HG02981 (cell line): ENCODE results near the gene HSF2.
"Not testable (repeated sequence)": the region's sequence is repeated elsewhere in the genome, so short reads cannot be mapped to it uniquely, and the experiment has no call there.

Experiments used
- ATAC-seq: cut with Tn5 transposase; IDR thresholded peaks from one replicate; pipeline ENCODE4 v1.9.1; 2021; ENCODE audit warnings: mild to moderate bottlenecking, moderate library complexity; ENCODE audit not compliant: unreplicated experiment

HSF2 gene

DNA sequence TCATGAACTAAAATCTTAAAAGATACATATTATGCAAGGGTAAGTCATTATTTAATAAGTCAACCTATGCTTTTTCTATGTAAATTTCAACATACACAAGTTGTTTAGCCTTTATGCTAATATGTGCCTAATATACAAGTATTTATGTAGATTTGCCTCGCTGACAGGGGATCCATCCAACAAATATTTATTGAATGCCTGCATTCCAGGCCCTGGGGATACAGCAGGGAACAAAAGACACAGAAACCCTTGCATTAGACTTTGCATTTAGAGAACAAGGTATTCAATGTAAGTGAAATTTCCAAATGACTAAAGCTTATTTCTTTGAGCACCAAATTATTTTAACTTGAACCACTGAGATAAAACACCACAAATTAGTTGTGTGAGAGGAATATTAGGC, 53.1 kb downstream of the HSF2 start:
- no peak for ATAC-seq

DNA sequence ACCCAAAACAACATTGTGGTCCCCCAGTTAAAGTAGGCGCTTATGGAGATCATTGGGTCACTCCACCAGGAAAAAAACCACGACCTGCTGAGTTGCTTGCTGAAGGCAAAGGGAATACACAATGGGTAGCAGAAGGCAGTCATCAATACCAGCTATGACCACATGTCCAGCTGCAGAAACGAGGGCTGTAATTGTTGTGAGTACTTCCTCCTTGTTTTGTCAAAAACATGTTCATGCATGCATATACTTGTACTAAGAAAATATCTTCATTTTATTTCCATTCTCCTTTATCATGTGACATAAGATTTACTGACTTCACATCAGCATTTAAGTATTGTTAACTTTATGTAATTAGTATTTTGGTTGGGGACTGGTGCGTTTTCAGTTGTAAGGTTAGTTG, 55.2 kb downstream of the HSF2 start:
- ATAC-seq = no peak

DNA sequence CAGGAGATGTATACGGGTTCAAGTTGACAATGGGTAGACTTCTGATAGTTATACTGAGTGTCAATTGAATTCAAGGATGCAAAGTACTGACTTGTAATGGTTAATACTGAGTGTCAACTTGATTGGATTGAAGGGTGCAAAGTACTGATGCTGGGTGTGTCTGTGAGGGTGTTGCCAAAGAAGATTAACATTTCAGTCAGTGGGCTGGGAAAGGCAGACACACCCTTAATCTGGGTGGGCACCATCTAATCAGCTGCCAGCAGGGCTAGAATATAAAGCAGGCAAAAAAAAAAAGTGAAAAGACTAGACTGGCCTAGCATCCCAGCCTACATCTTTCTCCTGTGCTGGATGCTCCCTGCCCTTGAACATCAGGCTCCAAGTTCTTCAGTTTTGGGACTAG, 55.7 kb downstream of the HSF2 start:
- not testable (repeated sequence) for ATAC-seq

GRCh38 chr6:122458087-122458486, 58.6 kb downstream of the HSF2 start:
- no peak for ATAC-seq

DNA sequence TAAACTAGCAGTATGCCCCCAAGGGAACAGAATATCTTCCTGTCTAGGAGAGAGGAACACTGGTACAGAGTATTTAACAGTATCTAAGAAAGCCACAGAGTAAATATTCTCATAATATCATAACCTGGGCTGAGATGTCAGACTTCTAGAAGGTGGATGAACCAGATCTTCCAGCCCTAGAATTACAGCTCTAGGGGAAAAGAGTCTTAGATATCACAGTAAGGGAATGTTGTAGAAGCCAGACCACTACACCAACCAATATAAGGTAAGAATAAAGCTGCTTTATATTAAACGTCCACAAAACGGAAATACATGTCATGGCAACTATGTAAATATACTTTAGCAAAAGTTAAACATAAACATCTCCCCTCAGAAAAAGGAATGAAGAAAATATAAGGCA, 59.8 kb downstream of the HSF2 start:
- no peak for ATAC-seq

DNA sequence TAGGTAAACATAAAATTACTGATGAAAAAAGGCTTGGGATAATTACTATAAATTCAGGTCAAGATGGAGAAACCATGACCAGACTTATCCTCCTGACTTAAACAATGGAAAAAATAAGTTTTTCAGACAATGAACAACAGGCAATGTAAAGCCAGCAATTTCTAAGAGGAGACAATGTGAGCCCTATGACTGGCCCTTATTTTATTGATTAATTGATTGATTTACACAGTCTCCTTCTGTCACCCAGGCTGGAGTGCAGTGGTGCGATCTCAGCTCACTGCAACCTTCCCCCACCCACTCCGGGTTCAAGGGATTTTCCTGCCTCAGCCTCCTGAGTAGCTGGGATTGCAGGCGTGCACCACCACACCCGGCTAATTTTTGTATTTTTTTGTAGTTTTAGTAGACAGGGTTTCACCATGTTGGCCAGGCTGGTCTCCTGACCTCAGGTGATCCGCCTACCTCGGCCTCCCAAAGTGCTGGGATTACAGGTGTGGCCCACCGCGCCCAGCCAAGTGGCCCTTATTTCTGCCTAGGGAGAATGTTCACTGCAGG, 60.5 kb downstream of the HSF2 start:
- not testable (repeated sequence) for ATAC-seq

GRCh38 chr6:122461885-122462284, 62.4 kb downstream of the HSF2 start:
- no peak for ATAC-seq

DNA sequence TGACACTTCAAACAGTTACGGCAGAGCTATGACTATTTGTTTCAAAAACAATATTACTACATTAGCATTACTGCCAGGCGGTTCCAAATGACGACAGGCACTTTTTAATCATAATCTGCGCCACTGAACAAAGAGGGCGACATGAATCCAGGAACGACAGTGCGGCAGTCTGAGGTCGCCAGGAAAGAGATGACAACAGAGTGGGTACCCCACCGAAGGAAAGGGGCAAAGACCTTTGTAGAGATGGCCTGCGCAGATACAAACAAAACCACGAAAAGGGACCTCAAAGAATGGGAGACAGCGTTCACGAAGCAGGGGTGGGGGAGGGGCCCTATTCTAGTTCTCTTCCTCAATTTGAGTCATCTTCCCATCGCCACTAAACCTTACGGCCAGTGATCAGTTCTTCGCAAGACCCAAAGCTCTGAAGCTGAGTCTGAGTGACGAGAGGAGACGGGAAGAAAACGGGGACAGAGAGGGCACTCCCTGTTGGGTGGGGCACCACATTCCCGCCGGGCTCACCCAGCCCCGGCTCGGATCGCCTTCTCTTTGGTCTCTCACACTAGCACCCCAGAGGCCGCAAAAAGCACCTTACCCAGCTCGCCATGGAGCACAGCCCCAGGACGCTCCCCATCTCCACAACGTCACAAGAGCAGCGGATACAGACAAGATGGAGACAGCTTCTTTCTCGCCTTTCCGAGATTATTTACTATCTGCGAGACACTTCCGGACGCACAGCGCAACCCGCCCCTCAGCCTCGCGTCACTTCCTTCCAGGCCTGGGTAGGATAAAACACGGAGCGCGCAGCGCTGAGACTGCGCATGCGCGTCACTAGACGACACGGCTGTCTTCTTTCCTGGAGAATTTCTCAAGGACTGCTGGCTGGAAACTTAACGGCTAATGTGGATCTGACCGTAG, 71.9 kb downstream of the HSF2 start, which contains the start of gene SERINC1:
Gene SERINC1, minus strand, starts transcription at position 701 of the 915 bp plus-strand sequence. Its CDS starts 70 bp downstream, at position 631.
- peak; percentile 99 for ATAC-seq

- ATAC-seq = peak; percentile 54
Measured at GRCh38 chr6:122472022-122472340, 72.5 kb downstream of the HSF2 start.

- no peak for ATAC-seq
Measured at GRCh38 chr6:122476131-122476530, 76.7 kb downstream of the HSF2 start.

- ATAC-seq = no peak
Measured at GRCh38 chr6:122482750-122483080, 83.3 kb downstream of the HSF2 start.
